DND-41 (cell line): Measurements from ENCODE around the gene CCNL1.

ENCODE experiments used
- ATAC-seq: fragments of 200-7000 bp; cut with Tn5 transposase; 3 replicates; pipeline ENCODE4 v1.9.1; 2021; ENCODE audit warnings: low read depth; ENCODE audit not compliant: insufficient read depth
- DNase-seq: peaks from one replicate; pipeline ENCODE4 v3.0.0-alpha.2; 2020
- H2AFZ ChIP-seq: 2 replicates; pipeline ENCODE4 v1.6.0; 2012; ENCODE audit warnings: low read depth, low read length
- H3K27ac ChIP-seq: 2 replicates; pipeline ENCODE4 v1.5.1; 2012; ENCODE audit warnings: low read length, inconsistent platforms
- H3K27me3 ChIP-seq: fragments of 200-600 bp; sonication (generic); 2 replicates; pipeline ENCODE4 v1.6.0; 2012; ENCODE audit warnings: low read length, mild to moderate bottlenecking, inconsistent platforms; ENCODE audit not compliant: insufficient read depth, poor library complexity
- H3K36me3 ChIP-seq: 2 replicates; pipeline ENCODE4 v1.5.1; 2012; ENCODE audit warnings: low read length, inconsistent platforms; ENCODE audit not compliant: insufficient read depth
- H3K4me1 ChIP-seq: 2 replicates; pipeline ENCODE4 v1.5.1; 2012; ENCODE audit warnings: mild to moderate bottlenecking, low read length; ENCODE audit not compliant: insufficient read depth
- H3K4me2 ChIP-seq: 2 replicates; pipeline ENCODE4 v1.6.0; 2012; ENCODE audit warnings: mild to moderate bottlenecking, moderate library complexity, low read length, inconsistent platforms; ENCODE audit not compliant: insufficient read depth
- H3K4me3 ChIP-seq, 2 experiments: fragments of 200-600 bp in 1 of 2; shearing (Covaris generic) in 1 of 2; 2 replicates each; pipeline ENCODE4 v1.5.1; 2012 to 2016; ENCODE audit warnings: inconsistent platforms in 2 of 2, low read length in 2 of 2, mild to moderate bottlenecking in 2 of 2, low read depth in 1 of 2, moderate library complexity in 1 of 2
- H3K79me2 ChIP-seq: 2 replicates; pipeline ENCODE4 v1.6.0; 2012; ENCODE audit warnings: low read length, inconsistent platforms; ENCODE audit not compliant: insufficient read depth
- H3K9ac ChIP-seq: 2 replicates; pipeline ENCODE4 v1.6.0; 2012; ENCODE audit warnings: low read depth, mild to moderate bottlenecking, inconsistent platforms, low read length, moderate library complexity
- H3K9me3 ChIP-seq: 2 replicates; pipeline ENCODE4 v1.5.1; 2012; ENCODE audit warnings: low read length, moderate library complexity, mild to moderate bottlenecking, inconsistent platforms; ENCODE audit not compliant: insufficient read depth, severe bottlenecking
- H4K20me1 ChIP-seq: 2 replicates; pipeline ENCODE4 v1.6.0; 2012; ENCODE audit warnings: low read length; ENCODE audit not compliant: insufficient read depth
- EZH2 ChIP-seq: IDR thresholded peaks from 3 replicates; pipeline ENCODE4 v1.6.1; 2012; ENCODE audit warnings: borderline replicate concordance, low read depth, mild to moderate bottlenecking, moderate library complexity, low read length, inconsistent platforms; ENCODE audit not compliant: severe bottlenecking
- TF ChIP-seq, protein P1 (sequence below): IDR thresholded peaks from 2 replicates; pipeline ENCODE4 v1.5.1; 2012; ENCODE audit warnings: borderline replicate concordance, low read length, moderate library complexity, mild to moderate bottlenecking; ENCODE audit not compliant: poor library complexity, severe bottlenecking; ENCODE audit errors: extremely low read depth

CCNL1 gene

DNA sequence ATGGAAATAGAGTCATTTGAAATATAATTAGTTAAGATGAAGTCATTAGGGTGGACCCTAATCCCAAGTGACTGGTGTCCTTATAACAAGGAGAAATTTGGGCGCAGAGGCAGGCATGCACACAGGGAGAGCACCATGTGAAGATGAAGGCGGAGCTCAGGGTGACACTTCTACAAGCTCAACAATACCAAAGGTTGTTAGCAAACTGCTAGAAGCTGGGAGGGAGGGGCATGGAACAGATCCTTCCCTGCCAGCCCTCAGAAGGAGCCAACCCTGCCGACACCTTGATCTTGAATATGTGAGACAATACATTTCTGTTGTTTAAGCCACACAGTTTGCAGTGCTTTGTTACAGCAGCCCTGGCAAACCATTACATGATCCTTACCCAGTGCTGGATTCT is 57.8 kb downstream of the CCNL1 start:
- Histone ChIP-seq H3K9ac (no peak overlapping the region), H3K4me3 (no peak overlapping the region), H2AFZ (no peak overlapping the region), H4K20me1 (no peaks in the 10 kb centered on the region), H3K79me2 (no peaks in the 10 kb centered on the region), H3K4me1 (no peaks in the 10 kb centered on the region), H3K4me2 (no peak overlapping the region), H3K9me3 (no peaks in the 10 kb centered on the region), H3K27me3 (peaks cover 6% of the 10 kb centered on the region), H3K36me3 (no peaks in the 10 kb centered on the region), H3K27ac (no peak overlapping the region)
- TF ChIP-seq, protein P1, sequence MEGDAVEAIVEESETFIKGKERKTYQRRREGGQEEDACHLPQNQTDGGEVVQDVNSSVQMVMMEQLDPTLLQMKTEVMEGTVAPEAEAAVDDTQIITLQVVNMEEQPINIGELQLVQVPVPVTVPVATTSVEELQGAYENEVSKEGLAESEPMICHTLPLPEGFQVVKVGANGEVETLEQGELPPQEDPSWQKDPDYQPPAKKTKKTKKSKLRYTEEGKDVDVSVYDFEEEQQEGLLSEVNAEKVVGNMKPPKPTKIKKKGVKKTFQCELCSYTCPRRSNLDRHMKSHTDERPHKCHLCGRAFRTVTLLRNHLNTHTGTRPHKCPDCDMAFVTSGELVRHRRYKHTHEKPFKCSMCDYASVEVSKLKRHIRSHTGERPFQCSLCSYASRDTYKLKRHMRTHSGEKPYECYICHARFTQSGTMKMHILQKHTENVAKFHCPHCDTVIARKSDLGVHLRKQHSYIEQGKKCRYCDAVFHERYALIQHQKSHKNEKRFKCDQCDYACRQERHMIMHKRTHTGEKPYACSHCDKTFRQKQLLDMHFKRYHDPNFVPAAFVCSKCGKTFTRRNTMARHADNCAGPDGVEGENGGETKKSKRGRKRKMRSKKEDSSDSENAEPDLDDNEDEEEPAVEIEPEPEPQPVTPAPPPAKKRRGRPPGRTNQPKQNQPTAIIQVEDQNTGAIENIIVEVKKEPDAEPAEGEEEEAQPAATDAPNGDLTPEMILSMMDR = no peak
- no peak for TF ChIP-seq EZH2
- ATAC-seq (no peak), DNase-seq (no peak)

DNA sequence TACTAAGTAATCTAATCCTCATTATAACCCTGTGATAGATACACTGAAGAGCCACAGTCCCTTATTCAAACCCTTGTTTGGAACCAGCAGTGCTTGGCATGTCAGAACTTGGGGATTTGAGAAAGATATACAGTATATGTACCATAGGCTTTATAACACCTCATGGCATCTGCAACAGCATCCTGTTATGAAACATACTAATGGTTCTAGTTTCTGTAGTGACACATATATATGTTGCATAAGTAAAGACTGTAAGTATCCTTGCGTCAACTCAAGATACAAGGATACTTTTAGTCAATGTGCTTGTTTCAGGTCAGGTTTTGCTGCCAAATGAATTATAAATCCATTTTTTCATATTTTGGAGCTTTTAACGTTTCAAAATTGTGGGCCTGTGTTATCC is 58.5 kb downstream of the CCNL1 start:
- Histone ChIP-seq H3K9ac (no peak overlapping the region), H2AFZ (no peak overlapping the region), H3K9me3 (no peaks in the 10 kb centered on the region), H3K79me2 (no peaks in the 10 kb centered on the region), H4K20me1 (no peaks in the 10 kb centered on the region), H3K4me1 (no peaks in the 10 kb centered on the region), H3K4me2 (no peak overlapping the region), H3K4me3 (no peak overlapping the region), H3K27ac (no peak overlapping the region), H3K36me3 (no peaks in the 10 kb centered on the region), H3K27me3 (peaks cover 10% of the 10 kb centered on the region)
- no peak for TF ChIP-seq EZH2
- TF ChIP-seq, protein P1 = no peak
- no peak for ATAC-seq
- DNase-seq = no peak

DNA sequence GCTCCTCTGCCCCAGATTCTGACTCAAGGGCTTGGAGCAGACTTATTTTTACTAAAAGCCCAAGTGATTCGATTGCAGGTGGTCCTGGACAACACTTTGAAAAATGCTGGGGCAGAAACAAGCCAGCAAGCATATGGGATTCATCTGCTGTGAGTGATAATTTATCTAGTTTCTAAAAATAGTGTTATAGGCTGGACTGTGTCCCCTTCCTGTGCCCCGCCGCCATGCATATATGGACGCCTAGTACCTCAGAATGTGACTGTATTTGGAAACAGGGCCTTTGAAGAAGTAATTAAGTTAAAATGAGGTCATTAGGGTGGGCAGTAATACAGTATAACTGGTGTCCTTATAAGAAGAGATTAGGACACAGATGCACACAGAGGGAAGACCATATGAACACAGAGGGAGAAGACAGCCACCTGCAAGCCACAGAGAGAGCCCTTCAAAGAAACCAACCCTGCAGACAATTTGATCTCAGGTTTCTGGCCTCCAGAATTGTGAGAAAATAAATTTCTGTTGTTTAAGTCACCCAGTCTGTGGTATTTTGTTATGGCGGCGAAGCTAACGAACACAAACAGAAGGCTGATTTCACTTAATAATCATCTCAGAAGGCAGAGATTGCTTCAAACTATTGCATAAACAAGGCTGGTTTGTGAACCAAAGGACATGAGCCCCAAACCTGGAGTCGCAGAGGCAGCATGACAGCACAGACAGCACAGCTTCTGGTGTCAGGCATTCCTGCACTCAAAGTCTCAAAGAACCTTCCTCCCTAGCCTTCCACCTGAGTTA is 59.1 kb downstream of the CCNL1 start:
- H3K27ac ChIP-seq = no peak overlapping the region
- ATAC-seq (no peak), DNase-seq (no peak)
- no peaks in the 10 kb centered on the region for H3K36me3 ChIP-seq
- no peaks in the 10 kb centered on the region for H3K79me2 ChIP-seq
- H2AFZ ChIP-seq = no peak overlapping the region
- no peaks in the 10 kb centered on the region for H3K4me1 ChIP-seq
- no peaks in the 10 kb centered on the region for H3K9me3 ChIP-seq
- TF ChIP-seq, protein P1 = no peak
- no peak for TF ChIP-seq EZH2
- H3K27me3 ChIP-seq = peaks cover 14% of the 10 kb centered on the region
- no peaks in the 10 kb centered on the region for H4K20me1 ChIP-seq
- H3K4me2 ChIP-seq = no peak overlapping the region
- no peak overlapping the region for H3K4me3 ChIP-seq
- H3K9ac ChIP-seq = no peak overlapping the region

GRCh38 chr3:157100096-157100477 is 59.9 kb downstream of the CCNL1 start:
- ATAC-seq (no peak), DNase-seq (no peak)
- Histone ChIP-seq H3K27ac (no peak overlapping the region), H4K20me1 (no peaks in the 10 kb centered on the region), H3K4me3 (no peak overlapping the region), H3K4me1 (no peaks in the 10 kb centered on the region), H3K79me2 (no peaks in the 10 kb centered on the region), H3K9me3 (no peaks in the 10 kb centered on the region), H3K27me3 (peaks cover 14% of the 10 kb centered on the region), H3K4me2 (no peak overlapping the region), H3K9ac (no peak overlapping the region), H3K36me3 (no peaks in the 10 kb centered on the region), H2AFZ (no peak overlapping the region)
- TF ChIP-seq EZH2 = no peak
- TF ChIP-seq, protein P1 = no peak
